ENCODE measurements around the gene ATP5PD.

ATP5PD gene

GRCh38 chr17:75084039-75084660 lies 37.4 kb upstream of the ATP5PD start:
- TF ChIP-seq GATA2 (IDR thresholded peaks at IDR 0.05; ENCODE audit: low read depth, low read length), result no peak

GRCh38 chr17:75082683-75083082 lies 35.9 kb upstream of the ATP5PD start:
- TF ChIP-seq GATA3 (IDR thresholded peaks at IDR 0.05; ENCODE audit: low read depth, low read length) (no peak), GATA2 (IDR thresholded peaks at IDR 0.05; ENCODE audit: low read depth, low read length) (no peak)

DNA sequence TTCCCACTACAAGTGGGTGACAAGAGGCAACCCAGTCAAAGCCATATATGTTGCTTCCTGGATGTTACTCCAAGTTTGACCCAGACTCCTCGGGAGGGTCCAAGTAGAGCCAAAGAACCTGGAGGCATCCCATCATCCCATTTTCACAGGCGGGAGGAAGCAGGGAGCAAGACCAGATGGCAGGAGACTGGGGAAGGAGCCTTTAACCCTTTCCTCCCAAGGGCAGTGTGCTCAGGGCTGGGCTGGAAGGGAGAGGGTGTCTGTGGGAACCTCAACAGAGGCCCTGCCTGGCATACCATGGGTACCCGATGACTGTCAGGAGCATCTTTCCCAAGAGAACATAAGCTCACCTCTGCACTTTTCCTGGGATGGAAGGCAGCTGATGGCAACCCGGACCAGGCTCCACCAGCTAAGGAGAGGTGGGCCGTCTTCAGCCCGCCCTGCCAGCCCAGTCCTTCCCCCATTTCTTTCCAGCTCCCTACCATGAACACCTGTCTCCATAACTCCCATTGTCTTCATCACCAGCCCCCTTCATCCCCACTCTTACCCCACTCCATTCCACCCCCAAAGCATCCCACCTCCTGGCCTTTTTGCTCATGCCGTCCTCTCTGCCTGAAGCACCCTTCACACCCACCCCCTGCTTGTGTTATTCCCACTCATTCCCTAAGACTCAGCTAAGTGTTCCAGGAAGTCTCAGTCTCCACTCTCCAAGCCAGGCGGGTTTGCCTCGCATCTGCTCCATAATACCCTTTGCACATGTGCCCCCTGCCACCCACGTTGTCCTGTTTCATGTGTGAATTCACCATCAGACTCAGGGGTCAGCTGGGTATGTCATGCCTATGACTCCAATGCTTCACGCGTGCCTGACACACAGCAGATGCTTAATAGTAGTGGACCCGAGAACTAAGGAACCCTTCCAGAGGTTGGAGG lies 35.1 kb upstream of the ATP5PD start:
- no peak for TF ChIP-seq GATA3 (IDR thresholded peaks at IDR 0.05; ENCODE audit: low read depth, low read length)
- no peak for TF ChIP-seq GATA2 (IDR thresholded peaks at IDR 0.05; ENCODE audit: low read depth, low read length)

DNA sequence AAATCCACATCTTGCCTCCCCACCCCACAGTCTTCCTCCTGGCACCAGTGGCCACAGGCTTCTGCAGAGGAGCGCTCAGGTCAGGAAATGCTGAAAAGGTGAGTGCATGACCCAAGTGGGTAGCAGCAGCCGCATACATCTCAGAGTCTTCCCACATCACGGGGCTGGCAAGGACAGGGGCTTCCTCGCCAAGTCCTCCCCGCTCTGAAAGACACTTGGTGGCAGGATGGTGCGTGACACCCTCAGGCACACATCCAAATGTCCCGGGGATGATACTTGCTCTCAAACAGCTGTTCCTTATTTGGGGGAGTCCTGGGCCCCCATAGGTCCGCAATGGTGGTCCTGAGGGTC lies 32.2 kb upstream of the ATP5PD start:
- TF ChIP-seq GATA3 (IDR thresholded peaks at IDR 0.05; ENCODE audit: low read depth, low read length) (no peak), GATA2 (IDR thresholded peaks at IDR 0.05; ENCODE audit: low read depth, low read length) (no peak)

GRCh38 chr17:75078284-75079022 lies 31.7 kb upstream of the ATP5PD start:
- TF ChIP-seq GATA3 (IDR thresholded peaks at IDR 0.05; ENCODE audit: low read depth, low read length), result no peak
- no peak for TF ChIP-seq GATA2 (IDR thresholded peaks at IDR 0.05; ENCODE audit: low read depth, low read length)

GRCh38 chr17:75077496-75078283 lies 30.9 kb upstream of the ATP5PD start:
- TF ChIP-seq GATA3 (IDR thresholded peaks at IDR 0.05; ENCODE audit: low read depth, low read length) (no peak), GATA2 (IDR thresholded peaks at IDR 0.05; ENCODE audit: low read depth, low read length) (no peak)

GRCh38 chr17:75077072-75077495 lies 30.3 kb upstream of the ATP5PD start:
- TF ChIP-seq GATA3 (IDR thresholded peaks at IDR 0.05; ENCODE audit: low read depth, low read length) (no peak), GATA2 (IDR thresholded peaks at IDR 0.05; ENCODE audit: low read depth, low read length) (no peak)

DNA sequence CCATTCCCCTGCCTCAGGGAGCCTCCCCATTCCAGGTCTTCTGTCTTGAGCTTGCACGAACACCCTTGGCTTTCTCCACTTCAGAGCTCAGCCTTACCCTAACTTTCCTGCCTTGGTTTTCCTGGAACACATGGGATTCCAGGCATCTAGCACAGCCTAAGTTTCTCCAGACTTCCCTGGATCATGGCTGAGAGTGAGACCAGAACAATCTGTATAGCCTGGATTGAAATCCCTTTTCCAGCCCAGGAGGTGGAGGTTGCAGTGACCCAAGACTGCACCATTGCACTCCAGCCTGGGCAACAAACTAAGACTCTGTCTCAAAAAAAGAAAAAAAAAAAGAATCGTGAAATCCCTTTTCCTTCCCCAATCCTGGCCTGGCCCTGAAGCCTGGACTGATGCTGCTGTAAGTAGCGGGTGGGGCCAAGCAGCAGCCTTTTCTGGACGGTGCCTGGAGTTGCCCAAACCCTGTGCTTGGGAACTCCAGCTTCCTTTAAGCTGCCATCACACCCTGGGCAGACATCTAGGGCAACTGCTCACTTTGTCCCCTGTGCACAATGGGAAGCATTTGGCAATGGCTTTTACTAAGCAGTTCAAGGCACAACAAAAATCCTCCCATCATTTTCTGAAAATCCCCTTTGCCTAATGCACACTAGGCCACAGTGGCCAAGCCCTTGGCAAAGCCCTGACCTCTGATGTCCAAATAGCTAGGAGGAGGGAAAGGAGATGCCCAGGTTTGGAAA lies 29.0 kb upstream of the ATP5PD start:
- TF ChIP-seq GATA2 (IDR thresholded peaks at IDR 0.05; ENCODE audit: low read depth, low read length) (no peak), GATA3 (IDR thresholded peaks at IDR 0.05; ENCODE audit: low read depth, low read length) (no peak)

DNA sequence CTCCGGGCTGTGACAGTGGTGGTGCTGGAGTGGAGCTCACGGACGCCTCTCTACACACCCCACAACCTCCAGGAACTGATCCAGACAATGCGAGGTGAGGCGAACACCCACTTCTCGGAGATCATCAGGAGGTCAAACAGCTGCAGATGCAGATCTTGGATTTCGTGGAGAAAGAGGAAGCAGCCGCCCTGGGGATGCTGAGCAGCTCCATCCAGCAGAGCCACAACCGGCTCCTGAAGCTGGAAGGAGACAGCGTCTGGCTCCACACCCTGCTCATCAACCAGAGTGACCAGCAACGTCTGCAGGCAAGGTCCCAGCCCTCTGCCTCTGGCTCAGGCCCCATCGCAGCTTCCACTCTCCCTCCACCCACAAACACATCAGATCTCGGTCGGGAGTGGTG lies 27.8 kb upstream of the ATP5PD start:
- TF ChIP-seq GATA3 (IDR thresholded peaks at IDR 0.05; ENCODE audit: low read depth, low read length), result no peak

- TF ChIP-seq GATA3 (IDR thresholded peaks at IDR 0.05; ENCODE audit: low read depth, low read length) (no peak), GATA2 (IDR thresholded peaks at IDR 0.05; ENCODE audit: low read depth, low read length) (no peak)
Measured at GRCh38 chr17:75073618-75074047, 26.9 kb upstream of the ATP5PD start.

GRCh38 chr17:75069783-75070182 lies 23.0 kb upstream of the ATP5PD start:
- TF ChIP-seq GATA2 (IDR thresholded peaks at IDR 0.05; ENCODE audit: low read depth, low read length) (peak; percentile 72), GATA3 (IDR thresholded peaks at IDR 0.05; ENCODE audit: low read depth, low read length) (no peak)

DNA sequence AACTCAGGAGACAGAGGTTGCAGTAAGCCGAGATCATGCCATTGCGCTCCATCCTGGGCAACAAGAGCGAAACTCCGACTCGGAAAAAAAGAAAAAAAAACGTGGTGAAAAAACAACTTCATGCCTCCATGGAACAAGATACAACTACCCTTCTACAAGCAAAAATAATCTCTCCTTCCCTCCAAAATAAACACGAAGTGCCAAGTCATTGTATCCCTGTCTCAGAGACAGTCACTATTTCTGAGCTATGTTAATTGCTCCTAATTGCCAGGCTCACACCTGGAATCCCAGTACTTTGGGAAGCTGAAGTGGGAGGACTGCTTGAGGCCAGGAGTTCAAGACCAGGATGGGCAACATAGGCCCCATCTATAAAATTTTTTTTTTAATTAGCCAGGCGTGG lies 22.0 kb upstream of the ATP5PD start:
- TF ChIP-seq GATA2 (IDR thresholded peaks at IDR 0.05; ENCODE audit: low read depth, low read length) (no peak), GATA3 (IDR thresholded peaks at IDR 0.05; ENCODE audit: low read depth, low read length) (no peak)

- TF ChIP-seq GATA3 (IDR thresholded peaks at IDR 0.05; ENCODE audit: low read depth, low read length) (no peak), GATA2 (IDR thresholded peaks at IDR 0.05; ENCODE audit: low read depth, low read length) (no peak)
Measured at GRCh38 chr17:75067856-75068255, 21.1 kb upstream of the ATP5PD start.
